ENCODE measurements around the gene SEC61A1.

- TF ChIP-seq EZH2 (IDR thresholded peaks at IDR 0.05; ENCODE audit: insufficient read depth, poor library complexity, severe bottlenecking) (no peak), EZH2phosphoT487 (IDR thresholded peaks at IDR 0.05; ENCODE audit: insufficient read depth, low read depth) (no peak)
These were observed 35.7 kb upstream of the SEC61A1 start for GRCh38 chr3:128016502-128016901.

Measured in GM23248 (cell line).